HG03521 (cell line): ENCODE measurements around the gene HDAC7.
"Not testable (repeated sequence)": the region's sequence is repeated elsewhere in the genome, so short reads cannot be mapped to it uniquely, and the experiment has no call there.

Experiments
- ATAC-seq: cut with Tn5 transposase; IDR thresholded peaks from one replicate; pipeline ENCODE4 v1.9.1; 2021; ENCODE audit warnings: mild to moderate bottlenecking, moderate library complexity; ENCODE audit not compliant: unreplicated experiment

The HDAC7 gene

DNA sequence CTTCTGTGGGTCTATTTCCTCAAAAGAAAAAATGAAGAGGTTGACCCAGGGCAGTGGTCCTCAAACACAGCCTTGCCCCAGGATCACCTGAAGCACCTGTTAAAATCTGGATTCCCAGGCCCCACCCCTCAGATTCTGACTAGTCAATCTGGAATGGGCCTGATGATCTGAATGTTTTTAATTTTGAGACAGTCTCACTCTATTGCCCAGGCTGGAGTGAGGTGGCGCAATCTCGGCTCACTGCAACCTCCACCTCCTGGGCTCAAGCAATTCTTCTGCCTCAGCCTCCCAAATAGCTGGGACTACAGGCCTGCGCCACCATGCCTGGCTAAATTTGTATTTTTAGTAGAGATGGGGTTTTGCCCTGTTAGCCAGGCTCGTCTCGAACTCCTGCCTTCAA is 4.3 kb downstream of the HDAC7 start:
- ATAC-seq = not testable (repeated sequence)

DNA sequence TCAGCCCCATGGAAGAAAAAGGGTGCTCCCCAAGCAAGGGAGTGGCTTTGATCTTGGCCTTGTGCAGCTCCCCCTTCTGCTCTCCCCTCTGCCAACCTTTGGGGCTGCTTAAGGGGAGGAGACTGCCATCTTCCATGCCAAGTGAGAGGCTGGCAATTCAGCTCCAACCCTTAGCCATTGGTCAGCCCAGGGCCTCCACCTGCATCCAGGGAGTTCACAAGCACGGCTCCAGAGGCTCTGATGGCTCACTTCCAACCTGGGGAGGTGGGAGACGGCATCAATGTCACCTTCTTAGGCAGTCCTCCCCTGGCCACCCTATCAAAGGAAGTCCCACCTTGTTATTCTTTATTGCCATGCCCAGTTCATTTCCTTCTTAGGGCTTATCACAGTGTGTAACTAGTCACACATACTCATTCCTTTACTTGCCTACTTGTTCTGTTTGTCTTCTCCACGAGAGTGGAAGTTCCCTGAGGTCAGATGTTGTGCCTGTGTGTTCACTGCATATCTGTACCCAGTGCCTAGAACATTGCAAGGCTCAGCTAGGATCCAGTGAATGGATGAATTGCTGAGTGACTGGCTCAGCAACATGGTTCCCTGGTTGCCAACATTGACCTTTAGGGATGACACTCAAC is 5.0 kb downstream of the HDAC7 start:
- ATAC-seq = no peak

- peak; percentile 26 for ATAC-seq
Measured at GRCh38 chr12:47813511-47814196, 6.0 kb downstream of the HDAC7 start.

- ATAC-seq = peak; percentile 68
Measured at GRCh38 chr12:47812797-47813510, 6.7 kb downstream of the HDAC7 start.

DNA sequence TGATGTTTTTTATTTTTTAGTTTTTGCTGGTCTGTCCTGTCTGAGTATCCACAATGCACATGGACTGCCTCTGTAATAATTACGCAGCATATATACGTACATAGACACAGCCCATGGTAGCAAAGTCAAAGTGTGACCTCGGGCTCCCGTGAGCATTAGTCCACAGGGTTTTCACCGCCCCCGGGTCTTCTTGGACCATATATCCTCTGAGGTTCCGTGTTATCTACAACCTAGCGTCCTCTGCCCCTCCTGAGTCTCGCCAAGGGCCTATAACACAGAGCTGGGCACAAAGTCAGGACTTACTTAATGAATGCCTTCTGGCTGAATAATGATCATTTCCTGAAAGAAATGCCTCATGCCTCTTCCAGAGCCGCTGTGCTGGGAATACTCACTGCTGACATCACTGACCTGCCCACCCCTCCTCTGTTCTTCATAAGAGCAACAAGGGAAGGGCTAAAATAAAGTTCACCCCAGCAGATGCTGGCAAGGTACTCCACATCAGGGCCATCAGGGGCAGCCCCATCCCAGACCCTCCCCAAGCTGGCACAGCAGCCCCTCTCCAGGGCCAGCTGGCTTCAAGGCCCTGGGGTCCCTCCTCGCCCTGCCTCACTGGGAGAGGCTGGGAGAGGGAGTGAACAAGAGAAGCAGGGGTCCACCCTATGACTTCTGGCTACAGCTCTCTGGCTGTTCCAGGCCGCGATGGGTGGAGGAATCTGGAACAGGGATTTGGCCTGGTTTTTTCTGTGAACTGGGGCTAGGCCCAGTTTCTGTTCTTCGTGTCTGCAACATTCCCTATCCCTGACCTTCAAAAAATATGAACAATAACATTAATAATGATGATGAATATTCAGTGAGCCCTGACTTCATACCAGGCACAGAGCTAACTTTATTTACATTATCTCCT is 7.9 kb downstream of the HDAC7 start:
- no peak for ATAC-seq

DNA sequence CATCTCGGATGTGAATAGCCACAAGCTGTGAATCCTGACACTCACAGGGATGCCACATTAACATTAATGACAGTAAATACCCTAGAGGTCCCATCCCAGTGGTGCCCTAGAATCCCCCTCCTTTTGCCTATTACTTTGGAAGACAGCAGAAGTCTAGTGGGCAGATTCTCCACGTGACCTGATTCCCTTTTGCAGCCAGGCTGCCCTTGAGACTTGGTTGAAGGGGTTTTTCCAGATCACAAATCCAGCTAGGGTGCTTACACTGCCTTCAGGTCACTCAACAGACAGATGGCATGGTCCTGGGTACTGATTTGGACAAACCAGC is 8.7 kb downstream of the HDAC7 start:
- ATAC-seq = no peak

- ATAC-seq = not testable (repeated sequence)
Measured at GRCh38 chr12:47809518-47809917, 10.2 kb downstream of the HDAC7 start.

GRCh38 chr12:47808574-47809365 is 10.9 kb downstream of the HDAC7 start:
- ATAC-seq = no peak

DNA sequence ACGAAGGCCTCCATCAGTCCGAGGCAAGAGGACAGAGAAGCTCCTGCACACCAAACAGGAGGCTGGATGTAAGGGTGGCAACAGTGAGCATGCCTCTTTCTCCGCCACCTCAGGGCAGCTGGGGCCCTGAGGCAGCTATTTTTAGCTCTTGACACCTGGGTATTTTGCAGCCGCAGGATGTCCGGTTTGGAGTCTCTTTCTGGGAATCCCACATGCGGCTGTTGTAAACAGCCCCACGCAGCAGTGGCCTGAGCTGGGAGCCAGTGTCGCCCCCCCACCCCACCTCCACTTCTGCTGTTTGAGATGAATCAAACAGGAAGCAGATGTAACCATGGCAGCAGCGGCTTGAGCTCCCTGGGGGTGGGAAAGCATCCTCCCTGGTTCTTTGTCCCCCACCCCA is 11.7 kb downstream of the HDAC7 start:
- no peak for ATAC-seq

- ATAC-seq = no peak
Measured at GRCh38 chr12:47807338-47807737, 12.4 kb downstream of the HDAC7 start.

DNA sequence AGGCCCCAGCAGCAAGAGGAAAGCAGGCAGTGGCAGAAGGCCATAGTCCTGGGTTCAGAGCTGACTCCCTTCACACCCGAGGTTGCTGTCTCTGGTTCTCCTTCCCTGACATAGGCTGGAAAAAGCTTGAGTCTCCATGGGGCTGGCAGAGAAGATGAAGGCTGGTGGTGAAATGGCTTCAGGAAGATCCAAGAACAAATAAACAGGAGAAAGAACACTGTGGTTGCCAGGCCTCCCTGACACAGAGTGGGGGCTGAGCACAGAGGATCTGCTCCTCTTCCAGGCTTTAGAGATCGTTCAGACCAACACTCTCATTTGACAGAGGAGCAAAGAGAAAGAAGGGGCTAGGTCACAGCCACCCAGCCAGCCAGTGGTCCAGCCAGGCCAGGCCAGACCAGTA is 14.3 kb downstream of the HDAC7 start:
- ATAC-seq = no peak

DNA sequence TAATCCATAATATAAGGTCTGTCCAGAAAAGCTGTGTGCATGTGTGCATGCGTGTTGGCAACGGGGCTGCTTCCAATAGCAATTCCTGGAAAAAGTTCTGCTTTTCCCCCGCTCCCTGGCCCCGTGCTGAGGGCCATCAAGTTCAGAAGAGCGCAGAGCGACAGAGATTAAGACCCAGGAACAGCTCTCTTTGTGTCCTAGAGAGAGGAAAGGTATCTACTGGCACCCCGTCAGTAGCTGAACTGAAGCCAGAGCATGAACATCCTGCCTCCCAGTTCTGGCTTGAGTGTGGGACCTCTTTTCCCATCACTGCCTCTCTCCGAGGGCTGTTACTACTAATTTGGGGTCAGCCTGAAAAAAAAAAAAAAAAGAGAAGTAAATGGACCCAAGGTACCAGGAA is 15.5 kb downstream of the HDAC7 start:
- ATAC-seq = no peak

GRCh38 chr12:47803191-47803875 is 16.4 kb downstream of the HDAC7 start:
- ATAC-seq = no peak

DNA sequence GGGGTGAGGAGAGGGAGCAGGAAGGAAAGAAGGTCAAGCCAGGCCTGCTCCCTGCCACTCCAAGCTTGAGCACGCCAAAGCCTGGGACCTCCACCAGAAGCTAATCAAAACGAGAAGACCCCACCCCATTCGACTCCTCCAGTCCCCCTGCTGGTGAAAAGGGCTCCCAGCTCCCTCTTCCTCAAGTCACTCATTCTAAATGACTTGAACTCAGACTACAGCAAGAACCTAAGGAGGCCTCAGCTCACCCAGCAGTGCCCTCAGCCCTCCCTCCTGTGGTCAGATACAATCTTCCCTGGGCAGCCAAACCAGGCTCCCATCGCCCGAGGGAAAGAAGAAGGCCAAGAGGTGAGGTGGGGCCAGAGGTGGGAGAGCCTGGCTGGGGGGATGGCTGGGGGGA is 17.4 kb downstream of the HDAC7 start:
- ATAC-seq = no peak

DNA sequence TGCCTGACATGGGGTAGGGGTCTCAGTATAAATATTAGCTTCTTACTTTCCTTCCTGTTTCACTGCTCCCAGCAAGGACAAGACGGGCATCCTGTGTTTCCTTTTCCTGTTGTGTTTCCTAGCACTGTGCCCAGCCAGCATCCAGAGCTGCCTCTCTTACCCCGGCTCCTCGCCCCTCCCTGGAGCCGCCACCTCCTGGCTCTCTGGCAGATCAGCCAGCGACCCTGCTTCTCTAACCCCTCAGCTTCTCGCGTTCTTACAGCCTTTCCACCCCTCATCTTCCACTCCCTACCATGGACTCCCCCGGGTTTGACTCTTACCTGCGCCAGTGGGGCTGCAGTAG is 17.8 kb downstream of the HDAC7 start:
- ATAC-seq = no peak

DNA sequence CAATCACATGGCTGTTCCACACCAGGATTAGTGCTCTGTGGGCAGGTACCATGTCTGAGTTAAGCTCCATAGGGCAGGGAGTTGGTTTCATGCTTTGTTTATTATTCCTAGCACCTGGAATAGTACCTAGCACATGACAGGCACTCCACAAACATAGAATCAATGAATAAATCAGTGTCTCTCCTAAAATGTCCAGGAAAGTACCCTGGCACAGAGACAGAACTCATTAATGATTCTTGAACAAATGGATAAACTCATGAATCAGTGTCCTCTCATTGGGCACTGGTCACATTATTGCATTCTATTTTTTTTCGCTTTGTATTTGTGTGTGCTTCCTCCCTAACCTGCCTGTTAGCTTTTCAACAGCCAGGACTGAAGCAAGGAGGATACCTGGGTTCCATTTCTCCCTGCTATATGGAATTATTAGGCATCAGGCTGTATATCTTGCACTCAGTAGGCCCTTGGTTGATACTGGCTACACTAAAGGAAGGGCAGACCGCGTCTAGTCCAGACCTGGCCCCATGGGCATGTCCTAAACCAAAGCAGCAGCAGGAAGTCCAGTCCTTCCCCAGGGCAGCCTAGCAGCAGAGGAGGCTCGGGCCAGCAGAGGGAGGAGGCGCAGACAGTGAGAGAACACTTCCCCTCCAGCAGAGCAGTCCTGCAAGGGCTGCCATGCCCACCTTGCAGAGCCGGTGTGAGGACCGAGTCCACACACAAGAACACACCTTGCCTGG is 18.4 kb downstream of the HDAC7 start:
- ATAC-seq = no peak

- no peak for ATAC-seq
Measured at GRCh38 chr12:47800582-47800981, 19.1 kb downstream of the HDAC7 start.

- no peak for ATAC-seq
Measured at GRCh38 chr12:47799357-47799955, 20.2 kb downstream of the HDAC7 start.

GRCh38 chr12:47798382-47798948 is 21.2 kb downstream of the HDAC7 start:
- ATAC-seq = no peak
